A673 (cell line): ENCODE results near the gene DLG2.

Experiments
- CTCF ChIP-seq: fragments of 300-800, 200-600 bp; sonication (generic); conservative IDR thresholded peaks from 2 replicates; pipeline ENCODE4 v1.5.1; 2017; ENCODE audit warnings: low read depth, mild to moderate bottlenecking, antibody characterized with exemption, low read length, moderate library complexity, mixed read lengths
- EZH2 ChIP-seq: fragments of 200-600 bp; sonication (generic); IDR thresholded peaks from 2 replicates; pipeline ENCODE4 v1.6.1; 2017; ENCODE audit warnings: borderline replicate concordance, low read depth, mild to moderate bottlenecking, mixed read lengths, antibody characterized with exemption, low read length; ENCODE audit not compliant: poor library complexity, severe bottlenecking

GRCh38 chr11:84648471-84648870, 978.7 kb downstream of the DLG2 start:
- no peak for TF ChIP-seq CTCF
- TF ChIP-seq EZH2, result no peak
